Esophagus squamous epithelium (tissue), 5 donors: ENCODE measurements around the gene SENP2. TPM values are rescaled to one million over a fixed set of nuclear protein-coding genes. Genes with fewer than 3 reads are reported as not detected.
A peak's percentile ranks its signal among the peaks of the same experiment; 100 is the strongest.

Experiments
- DNase-seq: peaks from one replicate; lab custom pipeline; 2025; lab: John Stamatoyannopoulos, UW
- H3K27ac ChIP-seq, 4 donors: fragments of 200-600 bp; sonication (generic); one replicate each; pipeline ENCODE4 v1.5.1; 2016 to 2019; ENCODE audit warnings: mild to moderate bottlenecking in 1 of 4
- H3K27me3 ChIP-seq, 4 donors: fragments of 200-600 bp; sonication (generic); 1 replicate in 3 of 4; 2 replicates in 1 of 4; pipeline versions ENCODE4 v1.5.1 to v1.6.0; 2017 to 2021; ENCODE audit warnings: antibody characterized with exemption in 1 of 4
- H3K36me3 ChIP-seq, 3 donors: fragments of 200-600 bp; sonication (generic); one replicate each; pipeline ENCODE4 v1.5.1; 2016 to 2019
- H3K4me1 ChIP-seq, 3 donors: fragments of 200-600 bp; sonication (generic); one replicate each; pipeline ENCODE4 v1.5.1; 2017 to 2019
- H3K4me3 ChIP-seq, 4 donors: fragments of 200-600 bp; sonication (generic); 1 replicate in 3 of 4; 2 replicates in 1 of 4; pipeline ENCODE4 v1.5.1; 2016 to 2019; ENCODE audit warnings: mild to moderate bottlenecking in 2 of 4, moderate library complexity in 1 of 4
- H3K9me3 ChIP-seq, 3 donors: fragments of 200-600 bp; sonication (generic); one replicate each; pipeline ENCODE4 v1.5.1; 2016 to 2019
- CTCF ChIP-seq, 6 experiments: fragments of 450-650 bp in 4 of 6; fragments of 200-600 bp in 2 of 6; sonication (generic) in 2 of 6; IDR thresholded peaks; one replicate each; pipeline ENCODE4 v1.5.1; 2016 to 2019; ENCODE audit warnings: antibody characterized with exemption in 6 of 6, mild to moderate bottlenecking in 4 of 6, moderate library complexity in 4 of 6
- POLR2A ChIP-seq, 4 donors: fragments of 450-650 bp; IDR thresholded peaks; one replicate each; pipeline ENCODE4 v1.6.1; 2017; ENCODE audit warnings: antibody characterized with exemption in 4 of 4, mild to moderate bottlenecking in 4 of 4, moderate library complexity in 3 of 4
- WGBS, 2 donors: methylation state at CpG; one replicate each; pipeline ENCODE4 v1.1.5; 2018; 5-methylcytosine and 5-hydroxymethylcytosine counted together
- intact Hi-C: fragments of 100-400 bp; cut with DNase I; formaldehyde crosslinking; loops from one replicate; pipeline ENCODE4 v1.15.0; 2022
- total RNA-seq, 4 donors: library from RNA; depleted of rRNA; stranded (reverse); fragments of >200 nt; gene quantifications; one replicate each; pipeline ENCODE4 v1.1.0, GENCODE V29; 2016
- donor health status: DM: yes; HTN: yes; CAD: no.

SENP2 gene
- total RNA-seq, 4 donors from 2014 or later: 9.6 to 33.2 (median 20.1) TPM

GRCh38 chr3:185651971-185652370 lies 65.9 kb downstream of the SENP2 start:
- no peaks in the 10 kb centered on the region for H3K27me3 ChIP-seq
- peaks cover 0 to 18% (median 14%) of the 10 kb centered on the region in 3 donors for H3K4me1 ChIP-seq
- no peak overlapping the region for H3K4me3 ChIP-seq
- WGBS, 2 donors: 93% methylated on average over 6 to 9 of the region's 9 CpGs
- TF ChIP-seq CTCF (IDR thresholded peaks at IDR 0.05) (no peak), POLR2A (IDR thresholded peaks at IDR 0.05) (no peak)
- intact Hi-C loops: no loop called here
- no peak for DNase-seq
- no peak overlapping the region for H3K27ac ChIP-seq
- H3K9me3 ChIP-seq: no peaks in the 10 kb centered on the region
- no peaks in the 10 kb centered on the region for H3K36me3 ChIP-seq

- no peaks in the 10 kb centered on the region for H3K36me3 ChIP-seq
Measured at GRCh38 chr3:185653949-185654757, 68.1 kb downstream of the SENP2 start.

GRCh38 chr3:185654758-185655145 lies 68.7 kb downstream of the SENP2 start:
- 77 to 90% methylated on average over 2 of the region's 2 CpGs for WGBS, 2 donors
- intact Hi-C loops: no loop called here

More at GRCh38 chr3:185653949-185654757, 68.1 kb downstream of the SENP2 start:
- Histone ChIP-seq H3K27ac (peak overlapping the region in 2 of 4 donors; percentile 17 to 92), H3K27me3 (no peaks in the 10 kb centered on the region), H3K4me3 (no peak overlapping the region), H3K9me3 (no peaks in the 10 kb centered on the region), H3K4me1 (peaks cover 0 to 40% (median 27%) of the 10 kb centered on the region in 3 donors)
- 85 to 90% methylated on average over 2 to 8 of the region's 12 CpGs for WGBS, 2 donors
- intact Hi-C loops: no loop called here
- no peak for TF ChIP-seq CTCF (IDR thresholded peaks at IDR 0.05)
- no peak for TF ChIP-seq POLR2A (IDR thresholded peaks at IDR 0.05)
- DNase-seq: no peak

GRCh38 chr3:185655426-185656320 lies 69.6 kb downstream of the SENP2 start:
- no peak for DNase-seq
- intact Hi-C loops: no loop called here
- H3K4me1 ChIP-seq: peaks cover 6 to 55% (median 42%) of the 10 kb centered on the region in 3 donors
- H3K9me3 ChIP-seq: no peaks in the 10 kb centered on the region
- H3K27me3 ChIP-seq: no peaks in the 10 kb centered on the region
- WGBS, 2 donors: 72 to 91% methylated on average over 6 to 12 of the region's 12 CpGs
- H3K4me3 ChIP-seq: no peak overlapping the region
- TF ChIP-seq CTCF (IDR thresholded peaks at IDR 0.05) (no peak), POLR2A (IDR thresholded peaks at IDR 0.05) (no peak)
- H3K27ac ChIP-seq: peak overlapping the region; percentile 60 to 92 (median 84)
- no peaks in the 10 kb centered on the region for H3K36me3 ChIP-seq

More at GRCh38 chr3:185654758-185655145, 68.7 kb downstream of the SENP2 start:
- H3K4me1 ChIP-seq: peaks cover under 1 to 46% (median 33%) of the 10 kb centered on the region in 3 donors
- H3K9me3 ChIP-seq: no peaks in the 10 kb centered on the region
- no peaks in the 10 kb centered on the region for H3K27me3 ChIP-seq
- H3K36me3 ChIP-seq: no peaks in the 10 kb centered on the region
- peak overlapping the region in 3 of 4 donors; percentile 82 to 92 (median 86) for H3K27ac ChIP-seq
- H3K4me3 ChIP-seq: no peak overlapping the region
- no peak for DNase-seq
- no peak for TF ChIP-seq POLR2A (IDR thresholded peaks at IDR 0.05)
- TF ChIP-seq CTCF (IDR thresholded peaks at IDR 0.05): no peak
